Ishikawa (cell line): ENCODE measurements around the gene C2orf81.

Source experiments
- FOXM1 ChIP-seq: IDR thresholded peaks from 2 replicates; pipeline ENCODE4 v1.6.1; 2012; ENCODE audit warnings: low read depth, borderline replicate concordance
- RAD21 ChIP-seq: IDR thresholded peaks from 2 replicates; pipeline ENCODE4 v1.6.1; 2012; ENCODE audit warnings: low read depth

DNA sequence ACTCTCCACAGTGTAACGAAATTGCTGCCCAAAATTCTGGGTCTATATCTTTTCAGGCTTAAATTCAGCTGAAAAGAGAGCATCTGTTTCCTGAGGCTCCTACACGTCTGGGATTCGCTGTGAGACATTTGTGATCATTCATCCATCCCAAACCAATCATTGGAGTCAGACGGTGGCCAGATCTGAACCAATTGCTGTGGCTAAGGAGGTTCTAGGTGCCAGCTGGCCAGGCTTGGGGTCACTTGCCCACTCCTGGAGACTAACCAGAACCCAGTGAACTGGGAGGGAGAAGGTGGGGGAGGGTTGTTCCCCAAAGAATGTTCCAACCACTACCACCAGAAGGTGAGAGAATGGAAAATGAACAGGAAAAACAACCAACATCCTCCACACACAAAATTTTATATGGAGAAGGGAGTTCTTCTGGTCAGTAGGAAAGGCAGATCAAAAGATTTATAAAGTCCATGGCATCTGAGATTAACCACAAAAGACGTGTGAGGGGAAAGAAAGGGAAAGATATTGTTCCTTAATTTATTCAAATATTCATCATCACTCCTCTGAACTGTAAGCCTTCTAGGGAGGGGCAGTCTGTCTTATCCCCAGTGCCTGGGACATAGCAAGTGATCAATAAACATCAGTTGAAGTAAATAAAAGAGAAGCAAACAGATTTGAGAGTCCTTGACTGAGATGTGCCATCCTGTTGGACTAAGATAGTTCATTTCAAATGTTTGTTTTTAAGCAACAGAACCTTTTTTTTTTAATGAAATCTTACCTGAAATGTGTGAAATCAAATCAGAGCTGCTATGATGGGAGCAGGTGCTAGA lies 23.3 kb upstream of the C2orf81 start:
- no peak for TF ChIP-seq FOXM1
- no peak for TF ChIP-seq RAD21
